Activated CD8-positive, alpha-beta T cell treated with anti-CD3 and anti-CD28 coated beads for 36 hours (primary cell): ENCODE results near the gene VPS39. TPM values are rescaled to one million over a fixed set of nuclear protein-coding genes. Genes with fewer than 3 reads are reported as not detected.

ENCODE experiments used
- ATAC-seq: fragments of 200-7000 bp; cut with Tn5 transposase; one replicate; pipeline ENCODE4 v1.10.0; 2021; ENCODE audit warnings: mild to moderate bottlenecking, moderate library complexity
- CTCF ChIA-PET: fragments of 350-600 bp; sonication (Branson Sonifier 250); formaldehyde crosslinking; loops from one replicate; lab custom pipeline; 2021; ENCODE audit warnings: antibody characterized with exemption; lab: Charles Lee
- POLR2A ChIA-PET: fragments of 350-600 bp; sonication (Branson Sonifier 250); formaldehyde crosslinking; loops from one replicate; lab custom pipeline; 2021; ENCODE audit warnings: antibody characterized with exemption; lab: Charles Lee
- DNase-seq: peaks from one replicate; pipeline ENCODE4 v3.0.0-alpha.2; 2020
- H3K27ac Mint-ChIP-seq: one replicate; pipeline ENCODE4 v1.8.0; 2021; ENCODE audit warnings: mild to moderate bottlenecking, mixed read lengths
- H3K27me3 Mint-ChIP-seq: one replicate; pipeline ENCODE4 v1.8.0; 2021; ENCODE audit warnings: mixed read lengths
- H3K36me3 Mint-ChIP-seq: one replicate; pipeline ENCODE4 v1.8.0; 2021; ENCODE audit warnings: low read depth, mixed read lengths
- H3K4me1 Mint-ChIP-seq: one replicate; pipeline ENCODE4 v1.8.0; 2021; ENCODE audit warnings: low read depth, mixed read lengths
- H3K4me3 Mint-ChIP-seq: one replicate; pipeline ENCODE4 v1.8.0; 2021; ENCODE audit warnings: mild to moderate bottlenecking, moderate library complexity, mixed read lengths
- H3K9me3 Mint-ChIP-seq: one replicate; pipeline ENCODE4 v1.8.0; 2021; ENCODE audit warnings: mixed read lengths
- intact Hi-C: fragments of 100-400 bp; cut with micrococcal nuclease; formaldehyde crosslinking; loops from one replicate; pipeline ENCODE4 v1.10.0; 2022
- total RNA-seq, 2 experiments: library from RNA; stranded (reverse); gene quantifications; one replicate each; pipeline ENCODE4 v1.2.3, GENCODE V29; 2021
- TF ChIP-seq, protein P1 (sequence below): fragments of 200-600 bp; IDR thresholded peaks from one replicate; pipeline ENCODE4 v1.8.0; 2022; ENCODE audit warnings: antibody characterized with exemption, mild to moderate bottlenecking

VPS39 gene
- total RNA-seq, 2 experiments from 2014 or later = 47.3 to 49.8 TPM

DNA sequence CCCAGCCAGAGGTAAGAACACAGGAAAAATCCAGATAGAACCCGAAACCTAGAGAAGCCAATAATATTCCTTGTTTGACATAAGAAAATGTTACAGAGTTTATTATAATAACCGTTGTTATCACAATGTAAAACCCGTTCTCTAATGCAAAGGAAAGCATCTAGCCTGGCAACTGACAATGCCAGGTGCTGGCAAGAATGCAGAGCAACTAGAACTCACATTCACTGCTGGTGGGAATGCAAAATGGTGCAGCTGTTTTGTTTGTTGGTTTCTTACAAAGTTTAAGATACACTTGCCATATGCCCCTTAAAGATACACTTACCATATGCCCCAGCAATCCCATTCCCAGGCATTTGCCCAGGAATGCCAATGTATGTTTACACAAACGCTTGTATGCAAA, 23.4 kb downstream of the VPS39 start:
- POLR2A ChIA-PET = no interaction called here

DNA sequence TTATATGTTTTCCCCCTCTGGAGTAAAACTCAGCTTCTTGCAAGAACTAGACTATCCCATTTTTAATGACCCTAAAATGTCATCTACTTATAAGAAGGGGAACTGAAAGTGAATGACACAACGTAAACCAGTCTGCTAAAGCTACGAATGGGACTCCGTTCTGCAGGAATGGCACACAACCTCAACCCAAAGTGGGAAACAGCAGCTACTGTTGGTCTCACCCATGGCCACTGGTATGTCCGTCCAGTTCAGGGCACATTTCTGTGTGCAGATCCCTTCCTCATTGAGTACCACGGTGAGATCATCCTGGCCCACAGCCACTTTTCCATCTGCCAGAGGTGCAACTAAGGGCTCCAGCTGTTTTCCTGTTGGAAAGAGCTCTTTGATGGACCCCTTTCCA, 23.8 kb downstream of the VPS39 start:
- CTCF ChIA-PET = interaction anchor here (0.7 kb wide), 1 partner anchor 456 kb away, joined by 3 read pairs; no protein-coding TSS in a partner anchor
- H3K9me3 Mint-ChIP-seq = no peaks in the 10 kb centered on the region
- no peak overlapping the region for H3K27ac Mint-ChIP-seq
- no peaks in the 10 kb centered on the region for H3K27me3 Mint-ChIP-seq
- POLR2A ChIA-PET = no interaction called here
- no peak for ATAC-seq
- intact Hi-C loops = no loop called here
- no peak for DNase-seq
- TF ChIP-seq, protein P1, sequence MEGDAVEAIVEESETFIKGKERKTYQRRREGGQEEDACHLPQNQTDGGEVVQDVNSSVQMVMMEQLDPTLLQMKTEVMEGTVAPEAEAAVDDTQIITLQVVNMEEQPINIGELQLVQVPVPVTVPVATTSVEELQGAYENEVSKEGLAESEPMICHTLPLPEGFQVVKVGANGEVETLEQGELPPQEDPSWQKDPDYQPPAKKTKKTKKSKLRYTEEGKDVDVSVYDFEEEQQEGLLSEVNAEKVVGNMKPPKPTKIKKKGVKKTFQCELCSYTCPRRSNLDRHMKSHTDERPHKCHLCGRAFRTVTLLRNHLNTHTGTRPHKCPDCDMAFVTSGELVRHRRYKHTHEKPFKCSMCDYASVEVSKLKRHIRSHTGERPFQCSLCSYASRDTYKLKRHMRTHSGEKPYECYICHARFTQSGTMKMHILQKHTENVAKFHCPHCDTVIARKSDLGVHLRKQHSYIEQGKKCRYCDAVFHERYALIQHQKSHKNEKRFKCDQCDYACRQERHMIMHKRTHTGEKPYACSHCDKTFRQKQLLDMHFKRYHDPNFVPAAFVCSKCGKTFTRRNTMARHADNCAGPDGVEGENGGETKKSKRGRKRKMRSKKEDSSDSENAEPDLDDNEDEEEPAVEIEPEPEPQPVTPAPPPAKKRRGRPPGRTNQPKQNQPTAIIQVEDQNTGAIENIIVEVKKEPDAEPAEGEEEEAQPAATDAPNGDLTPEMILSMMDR = no peak
- peaks cover 4% of the 10 kb centered on the region for H3K4me1 Mint-ChIP-seq
- peaks cover 51% of the 10 kb centered on the region for H3K36me3 Mint-ChIP-seq
- no peak overlapping the region for H3K4me3 Mint-ChIP-seq

More for the DNA sequence above, 23.4 kb downstream of the VPS39 start:
- ATAC-seq (no peak), DNase-seq (no peak)
- no peak overlapping the region for H3K4me3 Mint-ChIP-seq
- CTCF ChIA-PET = interaction anchor here (0.7 kb wide), 1 partner anchor 457 kb away, joined by 3 read pairs; no protein-coding TSS in a partner anchor
- no peak overlapping the region for H3K27ac Mint-ChIP-seq
- H3K4me1 Mint-ChIP-seq = peaks cover 5% of the 10 kb centered on the region
- H3K9me3 Mint-ChIP-seq = no peaks in the 10 kb centered on the region
- intact Hi-C loops = no loop called here
- TF ChIP-seq, protein P1 = no peak
- H3K27me3 Mint-ChIP-seq = no peaks in the 10 kb centered on the region
- H3K36me3 Mint-ChIP-seq = peaks cover 51% of the 10 kb centered on the region

DNA sequence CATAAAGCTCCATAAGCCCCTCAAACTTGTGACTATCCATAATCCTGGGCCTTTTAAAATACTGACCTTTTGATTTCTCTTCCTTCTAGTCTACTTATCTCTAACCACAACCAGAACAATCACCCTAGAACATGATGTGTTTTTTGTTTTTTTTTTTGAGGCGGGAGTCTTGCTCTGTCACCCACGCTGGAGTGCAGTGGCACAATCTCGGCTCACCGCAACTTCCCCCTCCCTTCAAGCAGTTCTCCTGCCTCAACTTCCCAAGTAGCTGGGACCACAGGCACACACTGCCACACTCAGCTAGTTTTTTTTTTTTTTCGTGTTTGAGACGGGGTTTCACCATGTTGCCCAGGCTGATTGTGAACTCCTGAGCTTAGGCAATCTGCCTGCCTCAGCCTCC, 25.1 kb downstream of the VPS39 start:
- ChIA-PET CTCF (no interaction called here), POLR2A (interaction anchor here (0.6 kb wide), 1 partner anchor 358 kb away, joined by 3 read pairs; no protein-coding TSS in a partner anchor)
- Mint-ChIP-seq H3K9me3 (no peaks in the 10 kb centered on the region), H3K4me1 (no peaks in the 10 kb centered on the region), H3K36me3 (peaks cover 45% of the 10 kb centered on the region), H3K27ac (peak overlapping the region; percentile 9), H3K4me3 (no peak overlapping the region), H3K27me3 (no peaks in the 10 kb centered on the region)
- ATAC-seq (no peak), DNase-seq (no peak)
- TF ChIP-seq, protein P1 = no peak
- intact Hi-C loops = no loop called here

DNA sequence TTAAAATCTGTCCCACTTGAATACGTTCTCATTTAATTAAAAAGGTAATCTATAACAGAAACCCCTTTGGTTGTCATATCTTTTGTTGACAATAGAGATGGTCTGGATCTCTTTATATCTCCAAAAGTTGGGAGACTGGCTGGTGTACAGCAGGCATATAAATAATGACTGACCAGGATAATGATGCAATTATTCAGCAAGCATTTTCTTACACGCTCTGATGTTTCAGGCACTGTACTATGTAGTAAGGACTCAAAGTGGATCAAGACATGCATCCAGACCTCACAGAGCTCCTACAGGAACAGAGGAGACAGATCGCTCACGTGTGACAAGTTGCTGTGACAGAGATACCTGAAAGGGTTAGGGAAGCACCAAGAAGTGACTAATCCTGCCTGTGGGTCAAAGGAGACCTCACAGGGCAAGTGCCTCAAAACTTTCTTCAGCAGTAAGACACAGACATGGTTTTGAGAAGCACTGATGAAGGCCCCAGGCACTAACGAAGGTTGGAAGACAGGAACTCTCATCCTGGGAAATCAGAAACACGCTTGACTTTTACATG, 25.7 kb downstream of the VPS39 start:
- TF ChIP-seq, protein P1 = no peak
- Mint-ChIP-seq H3K9me3 (no peaks in the 10 kb centered on the region), H3K4me1 (no peaks in the 10 kb centered on the region), H3K4me3 (no peak overlapping the region), H3K27me3 (no peaks in the 10 kb centered on the region), H3K36me3 (peaks cover 46% of the 10 kb centered on the region), H3K27ac (peak overlapping the region; percentile 25)
- CTCF ChIA-PET = no interaction called here
- intact Hi-C loops = no loop called here
- no peak for ATAC-seq
- POLR2A ChIA-PET = interaction anchor here (0.6 kb wide), 1 partner anchor 359 kb away, joined by 3 read pairs; no protein-coding TSS in a partner anchor
- DNase-seq = no peak

DNA sequence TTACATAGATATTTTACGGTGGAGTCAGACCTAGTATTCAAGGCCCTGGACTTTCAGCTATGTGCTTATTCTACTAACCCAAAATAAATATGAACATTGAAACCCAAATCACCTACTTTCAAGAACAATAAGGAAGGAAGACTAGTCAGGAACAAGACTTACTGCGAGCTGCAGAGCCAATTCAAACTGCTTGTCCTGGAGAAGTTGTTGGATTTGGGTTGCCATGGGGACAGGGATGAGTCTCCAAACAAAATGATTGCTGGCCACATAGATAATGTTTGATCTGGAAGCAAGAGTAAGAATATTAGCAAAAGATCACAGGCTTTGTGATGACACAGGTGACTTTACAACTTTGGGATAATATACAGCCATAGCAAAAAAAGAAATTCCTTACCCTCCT, 30.0 kb downstream of the VPS39 start:
- Mint-ChIP-seq H3K27me3 (no peaks in the 10 kb centered on the region), H3K27ac (no peak overlapping the region), H3K4me1 (no peaks in the 10 kb centered on the region), H3K4me3 (no peak overlapping the region), H3K36me3 (peaks cover 34% of the 10 kb centered on the region), H3K9me3 (no peaks in the 10 kb centered on the region)
- ATAC-seq (no peak), DNase-seq (no peak)
- intact Hi-C loops = no loop called here
- POLR2A ChIA-PET = no interaction called here
- CTCF ChIA-PET = no interaction called here
- TF ChIP-seq, protein P1 = no peak
